ENCODE measurements around the gene TMEM141.

DNA sequence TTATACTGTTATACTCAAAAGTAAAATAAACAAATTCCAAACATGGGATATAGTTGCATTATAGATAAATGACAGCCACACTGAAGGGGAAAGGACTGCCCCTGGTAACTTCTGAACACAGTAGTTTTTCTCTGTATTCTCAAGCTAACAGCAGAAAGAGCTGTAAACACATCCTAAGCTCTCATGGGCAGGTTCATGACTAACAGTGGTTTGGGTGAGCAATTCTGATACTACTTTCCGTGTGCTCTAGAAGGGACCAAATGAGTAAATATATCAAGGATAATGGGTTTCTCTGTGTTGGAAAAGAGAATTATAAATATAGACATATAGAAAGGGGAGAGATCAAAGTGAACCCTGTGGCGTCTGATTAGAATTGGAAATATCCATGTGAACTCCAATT, 40.6 kb upstream of the TMEM141 start:
- no peak for TF ChIP-seq CTCF (IDR thresholded peaks at IDR 0.05)
- TF ChIP-seq EZH2 (IDR thresholded peaks at IDR 0.05): no peak
